Adrenal gland (tissue), 12 donors: ENCODE measurements around the gene AACS. TPM values are rescaled to one million over a fixed set of nuclear protein-coding genes. Genes with fewer than 3 reads are reported as not detected.

Experiments
- DNase-seq, 7 donors: peaks; one replicate each; pipeline ENCODE4 v3.0.0-alpha.2; 2019 to 2020
- H3K27ac ChIP-seq, 5 donors: fragments of 200-600 bp; sonication (generic) in 4 of 5; 1 replicate in 3 of 5; 2 replicates in 2 of 5; pipeline versions ENCODE4 v1.5.1 to v1.8.0; 2016 to 2020; ENCODE audit warnings: mild to moderate bottlenecking in 1 of 5
- H3K27me3 ChIP-seq: fragments of 200-600 bp; 2 replicates; pipeline ENCODE4 v1.8.0; 2021
- H3K36me3 ChIP-seq, 2 donors: fragments of 200-600 bp; replicated peaks in 1 of 2; 1 replicate in 1 of 2; 2 replicates in 1 of 2; pipeline versions ENCODE4 v1.5.1 to v1.8.0; 2018 to 2022
- H3K4me1 ChIP-seq, 2 donors: fragments of 200-600 bp; replicated peaks in 1 of 2; 1 replicate in 1 of 2; 2 replicates in 1 of 2; pipeline versions ENCODE4 v1.5.1 to v1.8.0; 2018 to 2021
- H3K4me3 ChIP-seq, 4 donors: fragments of 200-600 bp; sonication (generic) in 3 of 4; one replicate each; pipeline ENCODE4 v1.5.1; 2016 to 2018
- H3K9me3 ChIP-seq, 3 donors: fragments of 200-600 bp; sonication (generic) in 1 of 3; replicated peaks in 1 of 3; 1 replicate in 2 of 3; 2 replicates in 1 of 3; pipeline versions ENCODE4 v1.5.1 to v1.8.0; 2016 to 2021
- CTCF ChIP-seq, 6 experiments: fragments of 450-650 bp in 4 of 6; fragments of 200-600 bp in 2 of 6; sonication (generic) in 1 of 6; IDR thresholded peaks; 1 replicate in 5 of 6; 2 replicates in 1 of 6; pipeline versions ENCODE4 v1.5.1 to v1.8.0; 2016 to 2021; ENCODE audit warnings: antibody characterized with exemption in 6 of 6, mild to moderate bottlenecking in 2 of 6, moderate library complexity in 1 of 6
- POLR2A ChIP-seq, 2 donors: fragments of 450-650 bp; IDR thresholded peaks; one replicate each; pipeline ENCODE4 v1.6.1; 2017; ENCODE audit warnings: antibody characterized with exemption in 2 of 2, mild to moderate bottlenecking in 2 of 2, moderate library complexity in 1 of 2
- WGBS, 4 donors: extraction: QIAGEN DNeasy Blood & Tissue Kit in 2 of 4; methylation state at CpG; one replicate each; pipeline versions ENCODE4 v1.1.5 to v1.1.7; 2013 to 2017; 5-methylcytosine and 5-hydroxymethylcytosine counted together
- intact Hi-C, 2 donors: fragments of 100-400 bp; cut with DNase I; formaldehyde crosslinking; loops; one replicate each; pipeline versions ENCODE4 v1.14.1 to v1.15.0; 2022 to 2023
- polyA plus RNA-seq, 3 donors: library from polyadenylated mRNA; stranded (reverse); fragments of 200-250 nt in 2 of 3; fragments of 350-450 nt in 1 of 3; fragmentation: Illumina TruSeq in 1 of 3; extraction: RNeasy Lipid Tissue Mini Kit (QIAGEN cat#74804) in 1 of 3; gene quantifications; one replicate each; pipeline ENCODE4 v1.2.3, GENCODE V29; 2013 to 2014
- total RNA-seq, 9 donors: library from RNA; depleted of rRNA in 4 of 9; stranded (reverse); fragments of >200 nt in 4 of 9; fragments of 120-200 nt in 1 of 9; fragmentation: NEBNext Ultra II Directional in 1 of 9; extraction: Animal tissue kit (Norgen Biotek cat#: 25700) in 1 of 9; gene quantifications; one replicate each; pipeline versions ENCODE4 v1.1.0 to v1.2.4, GENCODE V29; 2013 to 2023
- donor health status: healthy with polysubstance abuse.
- donor health status: Bipolar disorder and iron deficiency.
- donor health status: DM: yes; HTN: yes; CAD: no.
- donor health status: DM: no; HTN: no; CAD: no.
- donor health status: DM: no; HTN: no; CAD: no.
- donor health status: DM: yes; HTN: yes; CAD: no.

AACS gene
- total and polyA plus RNA-seq, 12 donors: 8.0 to 31.7 (median 15.4) TPM

GRCh38 chr12:125163148-125163547 lies 97.9 kb downstream of the AACS start:
- H3K9me3 ChIP-seq: no peaks in the 10 kb centered on the region
- TF ChIP-seq POLR2A (IDR thresholded peaks at IDR 0.05): no peak
- no peak for TF ChIP-seq CTCF (IDR thresholded peaks at IDR 0.05)
- intact Hi-C loops: no loop called here
- no peaks in the 10 kb centered on the region for H3K36me3 ChIP-seq
- H3K4me3 ChIP-seq: no peak overlapping the region
- WGBS, 4 donors: 75 to 88% (median 82%) methylated on average over 12 of the region's 12 CpGs
- no peaks in the 10 kb centered on the region for H3K27me3 ChIP-seq
- H3K27ac ChIP-seq: no peak overlapping the region
- H3K4me1 ChIP-seq: no peaks in the 10 kb centered on the region
- DNase-seq: no peak

GRCh38 chr12:125164541-125164940 lies 99.3 kb downstream of the AACS start:
- no peaks in the 10 kb centered on the region for H3K4me1 ChIP-seq
- intact Hi-C loops: no loop called here
- no peaks in the 10 kb centered on the region for H3K9me3 ChIP-seq
- no peak overlapping the region for H3K4me3 ChIP-seq
- 85 to 94% (median 91%) methylated on average over 7 to 8 of the region's 8 CpGs for WGBS, 4 donors
- H3K27me3 ChIP-seq: no peaks in the 10 kb centered on the region
- TF ChIP-seq CTCF (IDR thresholded peaks at IDR 0.05) (no peak), POLR2A (IDR thresholded peaks at IDR 0.05) (no peak)
- H3K27ac ChIP-seq: no peak overlapping the region
- DNase-seq: no peak
- H3K36me3 ChIP-seq: no peaks in the 10 kb centered on the region

GRCh38 chr12:125166041-125166440 lies 100.8 kb downstream of the AACS start:
- H3K36me3 ChIP-seq: no peaks in the 10 kb centered on the region
- WGBS, 4 donors: 79 to 91% (median 84%) methylated on average over 3 to 4 of the region's 4 CpGs
- intact Hi-C loops: no loop called here
- no peaks in the 10 kb centered on the region for H3K27me3 ChIP-seq
- no peak for DNase-seq
- no peak overlapping the region for H3K27ac ChIP-seq
- no peaks in the 10 kb centered on the region for H3K9me3 ChIP-seq
- no peak for TF ChIP-seq POLR2A (IDR thresholded peaks at IDR 0.05)
- TF ChIP-seq CTCF (IDR thresholded peaks at IDR 0.05): no peak
- no peaks in the 10 kb centered on the region for H3K4me1 ChIP-seq
- H3K4me3 ChIP-seq: no peak overlapping the region

- H3K4me1 ChIP-seq: no peaks in the 10 kb centered on the region
- no peaks in the 10 kb centered on the region for H3K27me3 ChIP-seq
- no peak overlapping the region for H3K4me3 ChIP-seq
- WGBS, 4 donors: 81 to 93% (median 89%) methylated on average over 3 of the region's 3 CpGs
- TF ChIP-seq POLR2A (IDR thresholded peaks at IDR 0.05) (no peak), CTCF (IDR thresholded peaks at IDR 0.05) (no peak)
- no peak for DNase-seq
- intact Hi-C loops: no loop called here
- no peaks in the 10 kb centered on the region for H3K36me3 ChIP-seq
- no peak overlapping the region for H3K27ac ChIP-seq
- no peaks in the 10 kb centered on the region for H3K9me3 ChIP-seq
Observed at GRCh38 chr12:125167658-125168057, 102.4 kb downstream of the AACS start.
